ENCODE results near the gene CSNK1E.

CSNK1E gene

DNA sequence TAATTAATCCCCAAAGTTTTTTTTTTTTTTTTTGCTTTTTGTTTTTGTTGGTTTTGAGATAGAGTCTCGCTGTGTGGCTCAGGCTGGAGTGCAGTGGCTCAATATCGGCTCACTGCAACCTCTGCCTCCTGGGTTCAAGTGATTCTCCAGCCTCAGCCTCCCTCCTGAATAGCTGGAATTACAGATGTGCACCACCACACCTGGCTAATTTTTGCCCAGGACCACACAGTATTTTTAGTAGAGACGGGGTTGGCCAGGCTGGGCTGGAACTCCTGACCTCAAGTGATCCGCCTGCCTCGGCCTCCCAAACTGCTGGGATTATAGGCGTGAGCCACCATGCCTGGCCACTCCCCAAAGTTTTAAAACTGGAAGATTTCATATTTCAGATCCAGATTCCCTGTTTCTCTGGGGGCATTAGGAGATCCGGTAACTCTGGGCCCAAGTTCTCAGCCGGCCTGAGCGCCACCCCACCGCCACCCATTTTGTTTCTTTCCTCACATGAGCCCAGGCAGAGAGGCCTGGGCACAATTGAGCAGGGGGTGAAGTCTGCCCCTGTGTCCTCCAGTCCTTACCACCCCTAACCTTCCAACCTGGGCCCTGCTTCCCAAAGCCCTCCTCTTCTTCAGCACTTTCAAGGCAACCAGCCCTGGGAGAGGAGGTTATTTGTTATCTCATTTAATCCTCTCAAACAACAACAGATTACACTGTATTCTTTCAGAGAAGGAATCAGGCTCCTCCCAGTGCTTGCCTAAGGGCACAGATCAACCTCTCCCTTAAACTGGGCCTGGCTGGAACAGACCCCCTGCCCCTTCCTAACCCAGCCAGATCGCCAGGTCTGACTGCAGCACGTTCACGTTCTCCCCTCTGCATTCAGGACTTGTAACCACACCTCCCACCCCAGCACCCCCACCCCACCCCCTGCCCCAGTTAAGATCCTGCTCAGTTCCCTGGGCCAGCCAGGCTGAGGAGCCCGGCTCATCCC, 1.9 kb upstream of the CSNK1E start:
- ATAC-seq (replicated peaks) (no peak), DNase-seq (no peak)
- H3K4me1 Mint-ChIP-seq (ENCODE audit: low read depth in 2 of 2), result peaks cover 21 to 26% of the 10 kb centered on the region in 2 donors
- H3K9me3 Mint-ChIP-seq, result no peaks in the 10 kb centered on the region
- peaks cover 16% of the 10 kb centered on the region for H3K36me3 Mint-ChIP-seq (ENCODE audit: insufficient read depth)
- peak overlapping the region in 1 of 2 donors; percentile 84 for H3K27ac Mint-ChIP-seq
- H3K4me3 Mint-ChIP-seq, result peak overlapping the region; percentile 49 to 74
- no peaks in the 10 kb centered on the region for H3K27me3 Mint-ChIP-seq

GRCh38 chr22:38317995-38318715, 922 bp upstream of the CSNK1E start:
- ATAC-seq (replicated peaks) (no peak), DNase-seq (no peak)
- Mint-ChIP-seq H3K27ac (peak overlapping the region; percentile 84 to 95), H3K4me3 (peak overlapping the region; percentile 74 to 88), H3K36me3 (ENCODE audit: insufficient read depth) (peaks cover 16% of the 10 kb centered on the region), H3K9me3 (no peaks in the 10 kb centered on the region), H3K27me3 (no peaks in the 10 kb centered on the region), H3K4me1 (ENCODE audit: low read depth in 2 of 2) (peaks cover 30 to 33% of the 10 kb centered on the region in 2 donors)

DNA sequence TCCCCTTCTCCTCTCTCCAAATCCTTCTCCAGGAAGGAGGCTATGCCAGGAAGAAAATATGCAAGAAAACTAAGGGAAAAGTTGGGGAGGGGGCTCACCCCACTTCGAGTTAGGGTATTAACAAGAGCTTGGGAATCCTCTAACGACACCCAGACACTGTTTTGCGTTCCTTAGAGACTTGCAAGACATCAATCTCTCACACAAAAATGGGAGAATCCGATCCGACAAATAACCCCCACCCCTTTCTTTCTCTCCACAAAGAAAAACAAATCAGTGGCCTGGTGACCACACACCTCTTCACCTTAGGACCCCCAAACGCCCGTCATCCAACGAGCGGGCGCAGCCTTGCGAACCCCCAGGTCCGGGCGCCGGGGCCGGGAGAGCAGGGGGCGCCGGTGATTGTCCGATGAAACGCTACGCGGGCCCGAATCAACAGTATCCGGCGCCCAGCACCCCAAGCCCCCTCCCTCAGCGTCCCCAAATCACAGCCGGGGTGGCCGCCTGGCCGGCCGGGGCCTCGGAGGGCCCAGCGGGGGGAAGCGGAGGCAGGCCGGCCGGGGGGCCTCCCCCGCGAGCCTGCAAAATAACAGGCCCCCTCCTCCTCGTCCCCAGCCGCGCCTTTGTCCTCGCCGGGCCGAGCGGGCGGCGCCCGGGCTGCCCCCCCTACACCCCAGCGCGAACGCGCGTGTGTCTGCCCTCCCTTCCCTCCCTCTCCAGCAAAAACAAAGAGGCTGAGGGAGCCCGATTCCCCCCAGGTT, 690 bp downstream of the CSNK1E start:
- peak overlapping the region; percentile 85 to 88 for H3K4me3 Mint-ChIP-seq
- H3K4me1 Mint-ChIP-seq (ENCODE audit: low read depth in 2 of 2), result peaks cover 44 to 49% of the 10 kb centered on the region in 2 donors
- H3K27ac Mint-ChIP-seq, result peak overlapping the region; percentile 95
- DNase-seq, result peak; percentile 44 to 59 (median 52)
- peaks cover 21% of the 10 kb centered on the region for H3K36me3 Mint-ChIP-seq (ENCODE audit: insufficient read depth)
- ATAC-seq (replicated peaks), result peak; percentile 61
- H3K27me3 Mint-ChIP-seq, result no peaks in the 10 kb centered on the region
- no peaks in the 10 kb centered on the region for H3K9me3 Mint-ChIP-seq

DNA sequence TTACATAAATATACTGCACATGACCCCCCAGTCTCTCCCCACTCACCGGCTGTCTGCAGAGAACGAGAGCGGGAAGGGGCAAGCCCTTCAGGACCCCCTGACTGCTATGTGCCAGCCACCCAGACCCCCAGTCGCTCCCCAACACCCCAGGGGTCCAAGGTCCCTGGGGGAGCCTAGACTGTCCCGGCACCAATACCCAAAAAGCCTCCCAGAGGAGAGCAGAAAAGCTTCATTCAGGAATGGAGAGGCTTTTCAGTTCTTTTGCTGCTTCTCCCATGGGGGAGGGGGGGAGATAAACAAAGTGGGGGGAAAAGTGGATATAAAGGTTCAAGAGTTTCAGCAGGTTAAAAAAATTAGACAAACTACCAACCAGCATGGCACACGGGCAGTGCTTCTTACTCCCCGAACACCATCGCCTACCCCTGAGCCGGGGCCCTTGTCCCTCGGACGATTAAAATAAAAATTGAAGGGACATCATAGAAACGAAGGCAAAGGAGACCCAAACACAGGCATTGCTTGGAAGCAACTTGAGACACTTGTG, 1.3 kb downstream of the CSNK1E start:
- peaks cover 23% of the 10 kb centered on the region for H3K36me3 Mint-ChIP-seq (ENCODE audit: insufficient read depth)
- peak overlapping the region; percentile 95 for H3K27ac Mint-ChIP-seq
- peak overlapping the region; percentile 85 to 88 for H3K4me3 Mint-ChIP-seq
- ATAC-seq (replicated peaks), result no peak
- no peaks in the 10 kb centered on the region for H3K27me3 Mint-ChIP-seq
- DNase-seq, result peak in 1 of 3 experiments; percentile 16
- no peaks in the 10 kb centered on the region for H3K9me3 Mint-ChIP-seq
- H3K4me1 Mint-ChIP-seq (ENCODE audit: low read depth in 2 of 2), result peaks cover 50 to 55% of the 10 kb centered on the region in 2 donors

- H3K4me3 Mint-ChIP-seq, result peak overlapping the region; percentile 85 to 88
- peaks cover 28% of the 10 kb centered on the region for H3K36me3 Mint-ChIP-seq (ENCODE audit: insufficient read depth)
- no peaks in the 10 kb centered on the region for H3K27me3 Mint-ChIP-seq
- DNase-seq (peak in 1 of 3 experiments; percentile 15), ATAC-seq (replicated peaks) (peak; percentile 42)
- H3K27ac Mint-ChIP-seq, result peak overlapping the region; percentile 95
- H3K9me3 Mint-ChIP-seq, result no peaks in the 10 kb centered on the region
- peaks cover 58 to 59% of the 10 kb centered on the region in 2 donors for H3K4me1 Mint-ChIP-seq (ENCODE audit: low read depth in 2 of 2)
These were observed 2.1 kb downstream of the CSNK1E start for GRCh38 chr22:38314933-38315822.

DNA sequence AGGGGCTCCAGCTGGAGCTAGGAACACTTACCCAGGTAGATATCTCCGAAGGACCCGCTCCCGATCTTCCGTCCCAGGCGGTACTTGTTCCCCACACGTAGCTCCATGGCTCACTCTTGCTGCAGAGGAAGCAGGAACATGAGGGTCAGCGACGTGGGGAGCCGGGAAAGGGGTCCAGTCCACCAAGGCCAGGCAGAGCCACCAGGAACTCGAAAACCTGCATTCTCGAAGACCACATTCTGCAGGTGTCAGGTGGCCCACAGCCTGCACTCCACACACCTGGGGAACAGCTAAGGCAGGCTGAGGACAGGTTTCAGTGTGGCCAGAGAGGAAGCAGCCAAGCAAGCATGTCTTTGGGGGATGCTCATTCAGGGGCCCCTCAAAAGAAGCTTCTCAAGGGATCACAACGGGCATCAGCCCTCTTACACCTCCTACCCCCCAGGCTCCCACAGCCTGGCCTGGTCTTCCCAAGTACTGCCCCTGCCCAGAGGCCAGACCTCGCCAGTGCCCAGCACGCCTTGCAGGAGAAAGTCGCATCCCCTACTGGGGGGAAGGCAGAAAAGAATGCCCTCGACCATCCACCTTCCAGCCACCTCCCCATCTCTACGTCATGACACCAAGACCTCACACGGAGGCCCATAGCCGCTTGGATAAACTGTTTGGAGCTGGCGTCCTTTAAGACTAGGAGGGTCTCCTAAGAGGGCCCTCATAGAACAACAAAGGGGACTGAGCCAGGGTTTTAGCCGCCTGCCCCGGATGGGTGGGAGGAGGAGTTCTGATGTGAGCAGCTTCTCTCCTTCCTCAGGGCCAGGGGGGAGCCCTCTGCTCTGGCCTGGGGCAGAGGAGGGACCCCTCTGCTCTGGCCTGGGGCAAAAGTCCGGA, 2.9 kb downstream of the CSNK1E start:
- peak overlapping the region; percentile 95 for H3K27ac Mint-ChIP-seq
- H3K36me3 Mint-ChIP-seq (ENCODE audit: insufficient read depth), result peaks cover 28% of the 10 kb centered on the region
- H3K9me3 Mint-ChIP-seq, result no peaks in the 10 kb centered on the region
- H3K27me3 Mint-ChIP-seq, result no peaks in the 10 kb centered on the region
- peaks cover 58 to 59% of the 10 kb centered on the region in 2 donors for H3K4me1 Mint-ChIP-seq (ENCODE audit: low read depth in 2 of 2)
- DNase-seq, result peak in 1 of 3 experiments; percentile 9
- H3K4me3 Mint-ChIP-seq, result peak overlapping the region; percentile 85 to 88
- ATAC-seq (replicated peaks), result no peak

- ATAC-seq (replicated peaks) (no peak), DNase-seq (peak in 1 of 3 experiments; percentile 7)
- no peaks in the 10 kb centered on the region for H3K9me3 Mint-ChIP-seq
- peaks cover 28% of the 10 kb centered on the region for H3K36me3 Mint-ChIP-seq (ENCODE audit: insufficient read depth)
- H3K27ac Mint-ChIP-seq, result peak overlapping the region in 1 of 2 donors; percentile 95
- peaks cover 62 to 66% of the 10 kb centered on the region in 2 donors for H3K4me1 Mint-ChIP-seq (ENCODE audit: low read depth in 2 of 2)
- H3K4me3 Mint-ChIP-seq, result peak overlapping the region; percentile 85 to 88
- no peaks in the 10 kb centered on the region for H3K27me3 Mint-ChIP-seq
These were observed 3.8 kb downstream of the CSNK1E start for GRCh38 chr22:38313384-38313955.

- H3K9me3 Mint-ChIP-seq, result no peaks in the 10 kb centered on the region
- H3K27ac Mint-ChIP-seq, result peak overlapping the region in 1 of 2 donors; percentile 67
- H3K4me1 Mint-ChIP-seq (ENCODE audit: low read depth in 2 of 2), result peaks cover 67 to 68% of the 10 kb centered on the region in 2 donors
- peaks cover 36% of the 10 kb centered on the region for H3K36me3 Mint-ChIP-seq (ENCODE audit: insufficient read depth)
- H3K4me3 Mint-ChIP-seq, result no peak overlapping the region
- ATAC-seq (replicated peaks) (no peak), DNase-seq (no peak)
- no peaks in the 10 kb centered on the region for H3K27me3 Mint-ChIP-seq
These were observed 4.9 kb downstream of the CSNK1E start for GRCh38 chr22:38312261-38312800.

GRCh38 chr22:38311323-38311620, 6.0 kb downstream of the CSNK1E start:
- no peak overlapping the region for H3K4me3 Mint-ChIP-seq
- ATAC-seq (replicated peaks), result no peak

DNA sequence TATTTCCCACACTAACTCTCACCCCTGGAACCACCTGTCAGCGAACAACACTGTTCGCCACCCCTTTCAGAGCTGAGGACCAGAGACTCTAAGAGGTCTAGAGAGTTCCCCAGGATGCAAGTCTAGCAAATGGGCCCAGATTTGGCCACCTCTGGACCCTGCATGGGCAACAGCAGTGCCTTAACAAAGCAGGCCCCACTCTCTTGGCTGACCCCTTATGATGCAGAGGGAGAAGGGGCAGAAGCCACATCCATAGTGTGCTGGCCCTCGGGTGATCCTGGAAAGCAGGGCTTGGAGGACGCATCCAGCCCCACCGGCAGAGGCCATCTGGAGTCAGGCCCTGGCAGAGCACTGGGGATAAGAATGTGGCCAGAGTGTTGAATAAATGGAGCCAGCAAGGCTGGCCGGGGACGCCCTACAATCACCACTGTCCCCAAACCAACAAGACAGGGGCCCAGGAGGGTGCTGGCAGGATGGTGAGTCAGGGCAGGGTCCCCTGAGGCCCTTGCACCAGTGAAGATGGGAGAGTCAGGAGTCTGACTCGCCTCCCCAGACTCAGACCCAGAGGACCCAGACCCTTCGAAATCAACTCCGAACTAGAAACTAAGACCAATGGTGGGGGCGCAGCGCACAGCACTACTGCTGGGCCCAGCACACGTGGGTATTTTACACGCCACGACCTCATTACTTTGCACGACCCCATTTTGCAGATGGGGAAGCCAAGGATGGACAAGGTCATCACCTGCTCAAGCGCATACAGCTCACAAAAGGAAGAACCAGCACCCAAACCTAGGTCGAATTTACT, 6.5 kb downstream of the CSNK1E start:
- H3K36me3 Mint-ChIP-seq (ENCODE audit: insufficient read depth), result peaks cover 33% of the 10 kb centered on the region
- H3K9me3 Mint-ChIP-seq, result no peaks in the 10 kb centered on the region
- no peak overlapping the region for H3K4me3 Mint-ChIP-seq
- no peak for DNase-seq
- no peak for ATAC-seq (replicated peaks)
- H3K27me3 Mint-ChIP-seq, result no peaks in the 10 kb centered on the region
- peaks cover 71 to 75% of the 10 kb centered on the region in 2 donors for H3K4me1 Mint-ChIP-seq (ENCODE audit: low read depth in 2 of 2)
- peak overlapping the region; percentile 65 to 67 for H3K27ac Mint-ChIP-seq

More at GRCh38 chr22:38311323-38311620, 6.0 kb downstream of the CSNK1E start:
- Mint-ChIP-seq H3K9me3 (no peaks in the 10 kb centered on the region), H3K36me3 (ENCODE audit: insufficient read depth) (peaks cover 35% of the 10 kb centered on the region), H3K27ac (peak overlapping the region; percentile 65 to 67), H3K4me1 (ENCODE audit: low read depth in 2 of 2) (peaks cover 71 to 74% of the 10 kb centered on the region in 2 donors), H3K27me3 (no peaks in the 10 kb centered on the region)
- no peak for DNase-seq

Measured in effector memory CD8-positive, alpha-beta T cell (primary cell).